Kidney (tissue), 14 donors: Measurements from ENCODE around the gene FAAP100. TPM values are rescaled to one million over a fixed set of nuclear protein-coding genes. Genes with fewer than 3 reads are reported as not detected.

Source experiments
- DNase-seq, 5 donors: peaks; one replicate each; pipeline ENCODE4 v3.0.0-alpha.2; 2013 to 2020
- FAIRE-seq: peaks from 2 replicates; lab custom pipeline; 2012; peaks lifted over from hg19 to GRCh38; lab: Jason Lieb, UNC
- H3K27ac ChIP-seq, 2 donors: one replicate each; pipeline ENCODE4 v1.7.0; 2013; ENCODE audit warnings: low read depth in 2 of 2, low read length in 2 of 2, inconsistent platforms in 1 of 2
- H3K27me3 ChIP-seq: one replicate; pipeline ENCODE4 v1.7.1; 2013; ENCODE audit warnings: low read length, inconsistent platforms; ENCODE audit not compliant: control insufficient read depth, insufficient read depth
- H3K36me3 ChIP-seq, 3 donors: one replicate each; pipeline versions ENCODE4 v1.7.0 to v1.7.1; 2013; ENCODE audit warnings: low read length in 3 of 3, control low read depth in 1 of 3, inconsistent platforms in 1 of 3; ENCODE audit not compliant: insufficient read depth in 3 of 3, control insufficient read depth in 2 of 3
- H3K4me1 ChIP-seq, 3 donors: one replicate each; pipeline versions ENCODE4 v1.7.0 to v1.7.1; 2013; ENCODE audit warnings: low read length in 3 of 3, inconsistent platforms in 1 of 3, low read depth in 1 of 3; ENCODE audit not compliant: control insufficient read depth in 2 of 3, insufficient read depth in 2 of 3
- H3K4me3 ChIP-seq, 3 donors: one replicate each; pipeline versions ENCODE4 v1.7.0 to v1.8.1; 2013; ENCODE audit warnings: low read length in 3 of 3, control low read depth in 1 of 3, inconsistent platforms in 1 of 3
- H3K9ac ChIP-seq, 3 donors: one replicate each; pipeline versions ENCODE4 v1.7.0 to v1.7.1; 2013; ENCODE audit warnings: low read length in 3 of 3, control low read depth in 1 of 3, inconsistent platforms in 1 of 3
- H3K9me3 ChIP-seq, 3 donors: one replicate each; pipeline versions ENCODE4 v1.7.0 to v1.7.1; 2013; ENCODE audit warnings: low read length in 3 of 3, control low read depth in 1 of 3, inconsistent platforms in 1 of 3; ENCODE audit not compliant: control insufficient read depth in 2 of 3, insufficient read depth in 1 of 3
- intact Hi-C: fragments of 100-400 bp; cut with DNase I; formaldehyde crosslinking; loops from one replicate; pipeline ENCODE4 v1.11.1; 2022
- polyA plus RNA-seq: library from polyadenylated mRNA; stranded (reverse); fragments of 350-450 nt; fragmentation: Illumina TruSeq; extraction: RNeasy Lipid Tissue Mini Kit (QIAGEN cat#74804); gene quantifications from one replicate; pipeline ENCODE4 v1.2.3, GENCODE V29; 2014; ENCODE audit warnings: low read depth, low replicate concordance; ENCODE audit not compliant: insufficient read depth
- total RNA-seq: library from RNA; stranded (reverse); fragmentation: NEBNext Ultra II Directional; extraction: Animal tissue kit (Norgen Biotek cat#: 25700); gene quantifications from one replicate; pipeline ENCODE4 v1.2.1, GENCODE V29; 2021
- TF ChIP-seq, protein P1 (sequence below): IDR thresholded peaks from 3 replicates; pipeline ENCODE4 v1.5.1; 2012; ENCODE audit warnings: mild to moderate bottlenecking, moderate library complexity, borderline replicate concordance; ENCODE audit not compliant: insufficient read depth; ENCODE audit errors: extremely low read depth
- donor health status: control.
- donor health status: control.
- donor health status: control.
- donor health status: control.
- donor health status: control.
- donor health status: DM: yes; HTN: yes; CAD: no.
- donor health status: Normal renal cell carcinoma (clear cell type).

FAAP100 gene
- total and polyA plus RNA-seq, 2 donors from 2014 or later: 13.2 to 28.6 TPM

DNA sequence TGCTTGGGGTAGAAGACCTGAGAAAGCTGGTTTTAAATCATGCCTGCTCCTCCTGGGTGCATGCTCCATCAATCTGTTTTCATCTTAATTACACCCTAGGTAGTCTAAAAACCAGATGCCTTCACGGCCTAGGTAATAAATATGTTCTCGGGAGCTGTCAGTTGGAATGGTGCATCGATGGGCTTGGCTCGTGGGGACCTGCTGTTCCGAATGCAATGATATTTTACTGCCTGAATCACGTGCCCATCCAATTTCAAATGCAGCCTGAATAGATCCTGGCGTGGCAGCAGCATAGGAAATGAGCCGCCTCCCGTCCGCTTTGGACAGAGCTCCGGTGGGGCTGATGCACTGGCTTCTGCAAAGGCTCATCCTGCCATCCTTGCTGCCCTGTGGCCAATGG is 18.8 kb upstream of the FAAP100 start:
- no peak overlapping the region for H3K9ac ChIP-seq
- no peak overlapping the region for H3K4me3 ChIP-seq
- TF ChIP-seq, protein P1, sequence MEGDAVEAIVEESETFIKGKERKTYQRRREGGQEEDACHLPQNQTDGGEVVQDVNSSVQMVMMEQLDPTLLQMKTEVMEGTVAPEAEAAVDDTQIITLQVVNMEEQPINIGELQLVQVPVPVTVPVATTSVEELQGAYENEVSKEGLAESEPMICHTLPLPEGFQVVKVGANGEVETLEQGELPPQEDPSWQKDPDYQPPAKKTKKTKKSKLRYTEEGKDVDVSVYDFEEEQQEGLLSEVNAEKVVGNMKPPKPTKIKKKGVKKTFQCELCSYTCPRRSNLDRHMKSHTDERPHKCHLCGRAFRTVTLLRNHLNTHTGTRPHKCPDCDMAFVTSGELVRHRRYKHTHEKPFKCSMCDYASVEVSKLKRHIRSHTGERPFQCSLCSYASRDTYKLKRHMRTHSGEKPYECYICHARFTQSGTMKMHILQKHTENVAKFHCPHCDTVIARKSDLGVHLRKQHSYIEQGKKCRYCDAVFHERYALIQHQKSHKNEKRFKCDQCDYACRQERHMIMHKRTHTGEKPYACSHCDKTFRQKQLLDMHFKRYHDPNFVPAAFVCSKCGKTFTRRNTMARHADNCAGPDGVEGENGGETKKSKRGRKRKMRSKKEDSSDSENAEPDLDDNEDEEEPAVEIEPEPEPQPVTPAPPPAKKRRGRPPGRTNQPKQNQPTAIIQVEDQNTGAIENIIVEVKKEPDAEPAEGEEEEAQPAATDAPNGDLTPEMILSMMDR: no peak
- DNase-seq (no peak), FAIRE-seq (no peak)
- H3K4me1 ChIP-seq: peaks cover 9 to 22% (median 12%) of the 10 kb centered on the region in 3 donors
- no peaks in the 10 kb centered on the region for H3K27me3 ChIP-seq
- intact Hi-C loops: no loop called here
- H3K9me3 ChIP-seq: no peaks in the 10 kb centered on the region
- no peak overlapping the region for H3K27ac ChIP-seq
- H3K36me3 ChIP-seq: peaks cover 13 to 58% (median 33%) of the 10 kb centered on the region in 3 donors

DNA sequence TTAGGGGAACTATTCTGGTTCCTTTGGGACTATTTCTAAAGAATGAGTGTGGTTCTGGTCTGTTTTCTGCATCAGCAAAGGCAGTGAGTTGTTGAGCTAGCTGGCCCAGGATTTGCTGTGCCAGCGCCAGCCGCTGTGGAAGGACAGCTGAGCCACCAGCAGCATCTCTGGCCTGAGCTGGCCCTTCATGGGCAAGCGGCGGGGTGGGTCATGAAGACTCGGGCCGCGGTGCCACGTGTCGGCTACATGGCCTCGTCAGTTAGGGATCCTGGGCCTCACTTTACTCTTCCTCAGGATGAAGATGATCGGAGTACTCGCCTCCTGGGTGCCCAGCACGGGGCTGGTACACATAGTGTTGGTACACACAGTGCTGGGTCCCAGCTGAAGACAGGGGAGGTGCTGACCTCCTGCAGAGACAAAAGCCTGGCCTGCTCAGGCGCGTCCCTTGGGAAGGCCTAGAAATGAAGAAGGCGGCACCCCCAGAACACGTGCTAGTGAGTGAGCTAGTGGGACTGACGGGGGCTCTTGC is 17.9 kb upstream of the FAAP100 start:
- FAIRE-seq (no peak), DNase-seq (peak in 1 of 5 donors; percentile 50)

DNA sequence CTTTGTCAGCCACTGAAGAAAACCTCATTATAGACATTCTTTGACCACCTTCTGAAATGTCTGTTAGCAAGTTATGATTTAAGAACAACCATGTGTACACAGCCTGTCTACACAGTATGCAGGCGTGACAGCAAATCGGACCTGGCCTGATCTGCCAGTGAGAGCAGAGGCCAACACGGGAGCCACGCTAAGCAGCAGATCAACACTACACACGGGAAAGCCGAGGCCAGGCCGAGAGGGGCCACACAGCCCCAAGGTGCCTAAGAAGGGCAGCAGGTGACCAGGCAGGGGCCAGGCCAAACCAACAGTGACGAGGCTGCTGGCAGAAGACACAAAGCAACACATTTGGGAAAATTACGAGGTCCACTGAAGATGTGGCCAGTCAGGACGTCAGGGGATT is 16.3 kb upstream of the FAAP100 start:
- H3K36me3 ChIP-seq: peaks cover 18 to 70% (median 40%) of the 10 kb centered on the region in 3 donors
- no peaks in the 10 kb centered on the region for H3K9me3 ChIP-seq
- intact Hi-C loops: no loop called here
- TF ChIP-seq, protein P1: no peak
- no peak overlapping the region for H3K4me3 ChIP-seq
- no peak overlapping the region for H3K9ac ChIP-seq
- DNase-seq: peak in 1 of 5 donors; percentile 54
- peaks cover 12 to 22% (median 13%) of the 10 kb centered on the region in 3 donors for H3K4me1 ChIP-seq
- FAIRE-seq: no peak
- H3K27me3 ChIP-seq: no peaks in the 10 kb centered on the region
- no peak overlapping the region for H3K27ac ChIP-seq

More for the DNA sequence above, 17.9 kb upstream of the FAAP100 start:
- intact Hi-C loops: no loop called here
- TF ChIP-seq, protein P1: no peak
- H3K4me3 ChIP-seq: no peak overlapping the region
- H3K9ac ChIP-seq: no peak overlapping the region
- no peaks in the 10 kb centered on the region for H3K9me3 ChIP-seq
- no peak overlapping the region for H3K27ac ChIP-seq
- H3K36me3 ChIP-seq: peaks cover 16 to 61% (median 36%) of the 10 kb centered on the region in 3 donors
- H3K27me3 ChIP-seq: no peaks in the 10 kb centered on the region
- peaks cover 12 to 25% (median 13%) of the 10 kb centered on the region in 3 donors for H3K4me1 ChIP-seq
